ENCODE results near the gene CRCP. TPM values are rescaled to one million over a fixed set of nuclear protein-coding genes. Genes with fewer than 3 reads are reported as not detected.
A peak's percentile ranks its signal among the peaks of the same experiment; 100 is the strongest.
"Not testable (repeated sequence)": the region's sequence is repeated elsewhere in the genome, so short reads cannot be mapped to it uniquely, and the experiment has no call there.

Gene CRCP
- total and polyA plus RNA-seq, 8 donors = 15.7 to 99.5 (median 28.2) TPM

DNA sequence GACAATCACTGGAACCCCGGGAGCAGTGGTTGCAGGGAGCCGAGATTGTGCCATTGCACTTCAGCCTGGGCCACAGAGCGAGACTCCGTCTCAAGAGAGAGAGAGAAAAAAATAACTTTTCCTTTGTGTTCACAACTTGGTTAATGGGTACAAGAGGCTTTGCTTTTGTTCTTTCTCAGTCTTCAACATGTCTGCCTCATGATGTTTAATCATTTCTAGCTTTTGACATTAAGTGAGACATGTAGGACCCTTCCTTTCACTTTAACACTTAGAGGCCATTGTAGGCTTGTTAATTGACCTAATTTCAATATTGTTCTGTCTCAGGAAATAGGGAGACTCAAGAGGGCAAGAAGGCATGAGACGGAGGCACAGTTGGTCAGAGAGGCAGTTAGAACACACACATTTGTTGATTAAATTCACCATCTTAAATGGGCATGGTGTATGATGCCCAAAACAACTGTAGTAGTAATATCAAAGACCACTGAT lies 9.3 kb upstream of the CRCP start:
- H3K4me3 ChIP-seq = no peak overlapping the region
- TF ChIP-seq POLR2A (IDR thresholded peaks at IDR 0.05) (no peak), EP300 (IDR thresholded peaks at IDR 0.05) (no peak), POLR2AphosphoS5 (IDR thresholded peaks at IDR 0.05) (no peak)
- TF ChIP-seq, protein P1, sequence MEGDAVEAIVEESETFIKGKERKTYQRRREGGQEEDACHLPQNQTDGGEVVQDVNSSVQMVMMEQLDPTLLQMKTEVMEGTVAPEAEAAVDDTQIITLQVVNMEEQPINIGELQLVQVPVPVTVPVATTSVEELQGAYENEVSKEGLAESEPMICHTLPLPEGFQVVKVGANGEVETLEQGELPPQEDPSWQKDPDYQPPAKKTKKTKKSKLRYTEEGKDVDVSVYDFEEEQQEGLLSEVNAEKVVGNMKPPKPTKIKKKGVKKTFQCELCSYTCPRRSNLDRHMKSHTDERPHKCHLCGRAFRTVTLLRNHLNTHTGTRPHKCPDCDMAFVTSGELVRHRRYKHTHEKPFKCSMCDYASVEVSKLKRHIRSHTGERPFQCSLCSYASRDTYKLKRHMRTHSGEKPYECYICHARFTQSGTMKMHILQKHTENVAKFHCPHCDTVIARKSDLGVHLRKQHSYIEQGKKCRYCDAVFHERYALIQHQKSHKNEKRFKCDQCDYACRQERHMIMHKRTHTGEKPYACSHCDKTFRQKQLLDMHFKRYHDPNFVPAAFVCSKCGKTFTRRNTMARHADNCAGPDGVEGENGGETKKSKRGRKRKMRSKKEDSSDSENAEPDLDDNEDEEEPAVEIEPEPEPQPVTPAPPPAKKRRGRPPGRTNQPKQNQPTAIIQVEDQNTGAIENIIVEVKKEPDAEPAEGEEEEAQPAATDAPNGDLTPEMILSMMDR (IDR thresholded peaks at IDR 0.05) = no peak
- intact Hi-C loops (cut with DNase I; ENCODE audit: low total_unique reads) = no loop called here
- no peaks in the 10 kb centered on the region for H3K36me3 ChIP-seq
- H3K27ac ChIP-seq = no peak overlapping the region
- H3K4me1 ChIP-seq = peaks cover 0 to 7% (median 3%) of the 10 kb centered on the region in 4 donors
- WGBS, 5 donors = 93 to 98% (median 94%) methylated on average over 5 of the region's 5 CpGs
- DNase-seq = no peak
- no peaks in the 10 kb centered on the region for H3K9me3 ChIP-seq
- no peaks in the 10 kb centered on the region for H3K27me3 ChIP-seq

DNA sequence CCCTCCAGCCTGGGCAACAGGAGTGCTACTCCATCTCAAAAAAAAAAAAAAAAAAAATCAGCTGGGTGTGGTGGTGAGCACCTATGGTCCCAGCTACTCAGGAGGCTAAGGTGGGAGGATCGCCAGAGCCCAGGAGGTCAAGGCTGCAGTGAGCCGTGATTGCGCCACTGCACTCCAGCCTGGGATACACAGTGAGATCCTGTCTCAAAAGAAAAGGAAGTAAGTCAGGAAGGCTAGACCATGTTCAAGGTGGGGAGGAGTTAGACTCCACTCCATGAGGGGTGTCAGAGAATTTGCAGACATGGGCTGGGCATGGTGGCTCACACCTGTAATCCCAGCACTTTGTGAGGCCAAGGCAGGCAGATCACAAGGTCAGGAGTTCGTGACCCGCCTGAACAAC lies 6.2 kb upstream of the CRCP start:
- H3K36me3 ChIP-seq; intact Hi-C loops (cut with DNase I; ENCODE audit: low total_unique reads); H3K27ac ChIP-seq; H3K4me1 ChIP-seq; H3K27me3 ChIP-seq; H3K4me3 ChIP-seq; H3K9me3 ChIP-seq; DNase-seq: not testable (repeated sequence)
- WGBS, 5 donors = 75 to 94% (median 84%) methylated on average over 5 of the region's 5 CpGs

DNA sequence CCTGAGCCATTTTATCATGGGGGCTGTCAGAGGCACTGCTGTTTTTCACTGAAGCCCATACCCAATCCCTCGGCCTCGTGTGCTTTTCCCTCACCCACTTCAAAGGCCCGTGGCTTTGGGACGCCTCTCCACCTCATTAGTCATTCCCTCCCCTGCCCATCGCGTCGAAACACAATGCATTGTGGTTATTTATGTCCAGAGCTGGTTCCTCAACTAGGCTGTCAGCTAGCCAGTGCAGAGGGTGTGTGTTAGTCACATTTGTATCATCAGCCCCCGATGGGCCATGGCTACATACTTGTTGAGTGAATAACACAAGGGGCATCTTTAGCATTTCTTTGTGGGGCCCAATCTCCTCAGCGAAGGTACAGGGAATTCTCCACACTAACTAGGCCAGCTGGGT lies 3.8 kb upstream of the CRCP start:
- no peaks in the 10 kb centered on the region for H3K27me3 ChIP-seq
- DNase-seq = no peak
- H3K27ac ChIP-seq = no peak overlapping the region
- WGBS, 5 donors = 60 to 73% (median 67%) methylated on average over 9 of the region's 9 CpGs
- H3K9me3 ChIP-seq = no peaks in the 10 kb centered on the region
- H3K4me3 ChIP-seq = no peak overlapping the region
- H3K4me1 ChIP-seq = peaks cover 6 to 15% (median 13%) of the 10 kb centered on the region in 4 donors
- intact Hi-C loops (cut with DNase I; ENCODE audit: low total_unique reads) = no loop called here
- peaks cover 0 to 2% (median 0%) of the 10 kb centered on the region in 4 donors for H3K36me3 ChIP-seq
- TF ChIP-seq EP300 (IDR thresholded peaks at IDR 0.05) (no peak), POLR2AphosphoS5 (IDR thresholded peaks at IDR 0.05) (no peak), POLR2A (IDR thresholded peaks at IDR 0.05) (no peak)
- TF ChIP-seq, protein P1 (IDR thresholded peaks at IDR 0.05) = no peak

DNA sequence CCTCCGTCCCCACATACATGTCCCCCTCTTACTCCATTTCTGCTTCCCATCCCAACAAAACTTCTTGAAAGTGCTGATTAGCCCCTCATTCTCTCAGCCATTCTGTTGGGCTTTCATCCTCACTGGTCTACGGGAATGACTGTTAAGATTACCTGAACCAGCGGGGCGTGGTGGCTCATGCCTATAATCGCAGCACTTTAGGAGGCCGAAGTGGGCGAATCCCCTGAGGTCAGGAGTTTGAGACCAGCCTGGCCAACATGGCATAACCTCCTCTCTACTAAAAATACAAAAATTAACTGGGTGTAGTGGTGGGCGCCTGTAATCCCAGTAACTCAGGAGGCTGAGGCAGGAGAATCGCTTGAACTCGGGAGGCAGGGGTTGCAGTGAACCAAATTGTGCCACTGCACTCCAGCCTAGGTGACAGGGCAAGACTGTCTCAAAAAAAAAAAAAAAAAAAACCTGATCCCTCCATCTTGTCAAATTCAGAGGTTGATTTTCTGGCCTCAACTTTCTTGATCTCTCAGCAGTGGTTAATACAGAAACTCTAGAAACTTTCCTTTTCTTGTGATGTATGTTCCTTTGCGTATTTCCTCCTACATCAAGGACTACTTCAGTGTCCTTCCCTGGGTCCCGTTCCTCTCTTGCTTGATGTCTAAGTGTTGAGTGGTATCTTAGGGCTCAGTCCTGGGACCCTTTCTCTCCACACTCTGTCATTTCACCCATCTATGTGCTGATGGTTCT lies 2.2 kb downstream of the CRCP start:
- H3K36me3 ChIP-seq; H3K9me3 ChIP-seq; H3K27ac ChIP-seq; intact Hi-C loops (cut with DNase I; ENCODE audit: low total_unique reads); H3K27me3 ChIP-seq; DNase-seq: not testable (repeated sequence)
- WGBS, 5 donors = 86 to 93% (median 92%) methylated on average over 12 of the region's 12 CpGs
- H3K4me3 ChIP-seq = peak overlapping the region in 1 of 4 donors; percentile 25
- H3K4me1 ChIP-seq = peaks cover 37 to 69% (median 61%) of the 10 kb centered on the region in 4 donors

DNA sequence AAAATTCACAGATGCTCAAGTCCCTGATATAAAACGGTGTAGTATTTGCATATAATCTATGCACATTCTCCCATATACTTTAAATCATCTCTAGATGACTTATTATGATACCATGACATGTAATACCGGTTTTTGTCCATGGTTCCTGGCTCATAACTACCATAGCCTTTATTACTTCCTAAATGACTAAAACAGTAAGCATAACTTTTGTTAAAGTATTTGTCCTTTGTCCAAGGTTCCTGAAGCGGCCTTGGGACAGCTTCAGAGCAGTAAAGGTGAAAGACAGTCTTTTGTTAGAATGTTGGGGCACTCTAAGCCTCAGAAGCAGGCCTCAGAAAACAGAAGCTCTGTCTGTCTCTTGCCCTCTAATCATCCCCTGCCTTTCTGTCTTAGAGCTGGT lies 4.0 kb downstream of the CRCP start:
- peaks cover 0 to 9% (median 5%) of the 10 kb centered on the region in 4 donors for H3K36me3 ChIP-seq
- peak overlapping the region in 2 of 5 donors; percentile 1 to 32 for H3K27ac ChIP-seq
- TF ChIP-seq, protein P1 (IDR thresholded peaks at IDR 0.05) = no peak
- TF ChIP-seq EP300 (IDR thresholded peaks at IDR 0.05) (no peak), POLR2AphosphoS5 (IDR thresholded peaks at IDR 0.05) (no peak), POLR2A (IDR thresholded peaks at IDR 0.05) (no peak)
- no peak overlapping the region for H3K4me3 ChIP-seq
- peaks cover 45 to 86% (median 72%) of the 10 kb centered on the region in 4 donors for H3K4me1 ChIP-seq
- no peaks in the 10 kb centered on the region for H3K9me3 ChIP-seq
- 41 to 54% (median 49%) methylated on average over 3 of the region's 3 CpGs for WGBS, 5 donors
- DNase-seq = no peak
- intact Hi-C loops (cut with DNase I; ENCODE audit: low total_unique reads) = no loop called here
- no peaks in the 10 kb centered on the region for H3K27me3 ChIP-seq

All from stomach (tissue), 9 donors.